HEK293T (cell line): Measurements from ENCODE around the gene MRPS27.

Experiments used
- BHLHE40 ChIP-seq: fragments of 450-650 bp; IDR thresholded peaks from 2 replicates; pipeline ENCODE4 v1.6.1; 2016; ENCODE audit warnings: mild to moderate bottlenecking, moderate library complexity, borderline replicate concordance
- CTBP1 ChIP-seq: fragments of 450-650 bp; IDR thresholded peaks from 2 replicates; pipeline ENCODE4 v1.6.1; 2016; ENCODE audit warnings: borderline replicate concordance
- ELF4 ChIP-seq: fragments of 450-650 bp; IDR thresholded peaks from 2 replicates; pipeline ENCODE4 v1.6.1; 2017; ENCODE audit warnings: antibody characterized with exemption
- FOXK2 ChIP-seq: fragments of 450-650 bp; IDR thresholded peaks from 2 replicates; pipeline ENCODE4 v1.6.1; 2016; ENCODE audit warnings: mild to moderate bottlenecking
- FOXM1 ChIP-seq: fragments of 450-650 bp; IDR thresholded peaks from 2 replicates; pipeline ENCODE4 v1.6.1; 2017; ENCODE audit warnings: mild to moderate bottlenecking, borderline replicate concordance
- HDGF ChIP-seq: fragments of 450-650 bp; IDR thresholded peaks from 2 replicates; pipeline ENCODE4 v1.6.1; 2017; ENCODE audit warnings: antibody characterized with exemption, borderline replicate concordance
- LEF1 ChIP-seq: fragments of 450-650 bp; IDR thresholded peaks from 2 replicates; pipeline ENCODE4 v1.6.1; 2017; ENCODE audit warnings: mild to moderate bottlenecking, borderline replicate concordance
- NFRKB ChIP-seq: fragments of 450-650 bp; IDR thresholded peaks from 2 replicates; pipeline ENCODE4 v1.6.1; 2016; ENCODE audit warnings: mild to moderate bottlenecking, moderate library complexity
- PKNOX1 ChIP-seq: fragments of 450-650 bp; IDR thresholded peaks from 2 replicates; pipeline ENCODE4 v1.6.1; 2016
- SP1 ChIP-seq: fragments of 450-650 bp; IDR thresholded peaks from 2 replicates; pipeline ENCODE4 v1.6.1; 2017
- SUZ12 ChIP-seq: fragments of 450-650 bp; IDR thresholded peaks from 2 replicates; pipeline ENCODE4 v1.6.1; 2016; ENCODE audit warnings: mild to moderate bottlenecking
- TARDBP ChIP-seq: fragments of 450-650 bp; IDR thresholded peaks from 2 replicates; pipeline ENCODE4 v1.6.1; 2016

GRCh38 chr5:72210888-72211678 is 109.0 kb downstream of the MRPS27 start:
- TF ChIP-seq FOXM1 (no peak), BHLHE40 (no peak), ELF4 (no peak), HDGF (no peak), TARDBP (no peak), CTBP1 (no peak), PKNOX1 (no peak), SP1 (no peak), NFRKB (no peak), FOXK2 (no peak), LEF1 (no peak), SUZ12 (no peak)
